ENCODE measurements around the gene NDUFB3. TPM values are rescaled to one million over a fixed set of nuclear protein-coding genes. Genes with fewer than 3 reads are reported as not detected.
A peak's percentile ranks its signal among the peaks of the same experiment; 100 is the strongest.

NDUFB3 gene
- total RNA-seq, 1 donor from 2014 or later: 82.3 TPM

GRCh38 chr2:201132518-201132917, 60.7 kb downstream of the NDUFB3 start:
- H3K9me3 Mint-ChIP-seq (ENCODE audit: unreplicated experiment): no peaks in the 10 kb centered on the region
- peak overlapping the region; percentile 83 for H3K27ac Mint-ChIP-seq (ENCODE audit: unreplicated experiment)
- peaks cover 73% of the 10 kb centered on the region for H3K4me1 Mint-ChIP-seq (ENCODE audit: unreplicated experiment)

More at GRCh38 chr2:201132518-201132917, 60.7 kb downstream of the NDUFB3 start:
- TF ChIP-seq, protein P1, sequence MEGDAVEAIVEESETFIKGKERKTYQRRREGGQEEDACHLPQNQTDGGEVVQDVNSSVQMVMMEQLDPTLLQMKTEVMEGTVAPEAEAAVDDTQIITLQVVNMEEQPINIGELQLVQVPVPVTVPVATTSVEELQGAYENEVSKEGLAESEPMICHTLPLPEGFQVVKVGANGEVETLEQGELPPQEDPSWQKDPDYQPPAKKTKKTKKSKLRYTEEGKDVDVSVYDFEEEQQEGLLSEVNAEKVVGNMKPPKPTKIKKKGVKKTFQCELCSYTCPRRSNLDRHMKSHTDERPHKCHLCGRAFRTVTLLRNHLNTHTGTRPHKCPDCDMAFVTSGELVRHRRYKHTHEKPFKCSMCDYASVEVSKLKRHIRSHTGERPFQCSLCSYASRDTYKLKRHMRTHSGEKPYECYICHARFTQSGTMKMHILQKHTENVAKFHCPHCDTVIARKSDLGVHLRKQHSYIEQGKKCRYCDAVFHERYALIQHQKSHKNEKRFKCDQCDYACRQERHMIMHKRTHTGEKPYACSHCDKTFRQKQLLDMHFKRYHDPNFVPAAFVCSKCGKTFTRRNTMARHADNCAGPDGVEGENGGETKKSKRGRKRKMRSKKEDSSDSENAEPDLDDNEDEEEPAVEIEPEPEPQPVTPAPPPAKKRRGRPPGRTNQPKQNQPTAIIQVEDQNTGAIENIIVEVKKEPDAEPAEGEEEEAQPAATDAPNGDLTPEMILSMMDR (IDR thresholded peaks at IDR 0.05; ENCODE audit: unreplicated experiment): no peak
- peaks cover 49% of the 10 kb centered on the region for H3K36me3 Mint-ChIP-seq (ENCODE audit: low read depth, unreplicated experiment)
- H3K4me3 Mint-ChIP-seq (ENCODE audit: unreplicated experiment): peak overlapping the region; percentile 86
- no peak for DNase-seq (ENCODE audit: low spot score)
- H3K27me3 Mint-ChIP-seq (ENCODE audit: unreplicated experiment): peaks cover 17% of the 10 kb centered on the region

Other genes starting within 250 kb of the NDUFB3 start
- 92.6 TPM for gene CLK1, start 207.3 kb upstream of the NDUFB3 start, total RNA-seq (ENCODE audit: unreplicated experiment)
- 41.1 TPM for gene PPIL3, start 182.9 kb upstream of the NDUFB3 start, total RNA-seq (ENCODE audit: unreplicated experiment)
- 14.2 TPM for gene NIF3L1, start 182.6 kb upstream of the NDUFB3 start, total RNA-seq (ENCODE audit: unreplicated experiment)
- gene ORC2, start 108.3 kb upstream of the NDUFB3 start, total RNA-seq (ENCODE audit: unreplicated experiment): 57.6 TPM
- 25.1 TPM for gene HYCC2, start 330 bp upstream of the NDUFB3 start, total RNA-seq (ENCODE audit: unreplicated experiment)
- 241 TPM for gene CFLAR, start 44.2 kb downstream of the NDUFB3 start, total RNA-seq (ENCODE audit: unreplicated experiment)
- gene CASP10, start 111.1 kb downstream of the NDUFB3 start, total RNA-seq (ENCODE audit: unreplicated experiment): 38.6 TPM
- gene CASP8, start 188.5 kb downstream of the NDUFB3 start, total RNA-seq (ENCODE audit: unreplicated experiment): 14.9 TPM